NCI-H187 treated with DMSO at 0.1 percent for 48 hours (cell line): Measurements from ENCODE around the gene SPIN1.

Experiments used
- DNase-seq: peaks from one replicate; lab custom pipeline; 2025; lab: John Stamatoyannopoulos, UW

SPIN1 gene

DNA sequence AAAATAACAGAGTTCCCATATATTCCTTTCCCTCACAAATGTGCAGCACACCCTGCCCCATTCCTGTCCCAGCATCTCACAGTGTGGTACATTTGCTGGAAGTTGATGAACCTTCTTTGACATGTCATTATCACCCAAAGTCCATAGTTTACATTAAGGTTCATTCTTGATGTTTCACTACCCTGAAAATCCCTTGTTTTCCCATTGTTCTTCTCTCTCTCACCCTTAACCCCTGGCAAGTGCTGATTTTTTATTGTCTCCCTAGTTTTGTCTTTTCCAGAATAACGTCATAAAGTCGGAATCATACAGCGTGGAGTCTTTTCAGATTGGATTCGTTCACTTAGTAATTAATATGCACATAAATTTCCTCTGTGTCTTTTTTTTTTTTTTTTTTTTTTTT is 48.1 kb downstream of the SPIN1 start:
- no peak for DNase-seq

DNA sequence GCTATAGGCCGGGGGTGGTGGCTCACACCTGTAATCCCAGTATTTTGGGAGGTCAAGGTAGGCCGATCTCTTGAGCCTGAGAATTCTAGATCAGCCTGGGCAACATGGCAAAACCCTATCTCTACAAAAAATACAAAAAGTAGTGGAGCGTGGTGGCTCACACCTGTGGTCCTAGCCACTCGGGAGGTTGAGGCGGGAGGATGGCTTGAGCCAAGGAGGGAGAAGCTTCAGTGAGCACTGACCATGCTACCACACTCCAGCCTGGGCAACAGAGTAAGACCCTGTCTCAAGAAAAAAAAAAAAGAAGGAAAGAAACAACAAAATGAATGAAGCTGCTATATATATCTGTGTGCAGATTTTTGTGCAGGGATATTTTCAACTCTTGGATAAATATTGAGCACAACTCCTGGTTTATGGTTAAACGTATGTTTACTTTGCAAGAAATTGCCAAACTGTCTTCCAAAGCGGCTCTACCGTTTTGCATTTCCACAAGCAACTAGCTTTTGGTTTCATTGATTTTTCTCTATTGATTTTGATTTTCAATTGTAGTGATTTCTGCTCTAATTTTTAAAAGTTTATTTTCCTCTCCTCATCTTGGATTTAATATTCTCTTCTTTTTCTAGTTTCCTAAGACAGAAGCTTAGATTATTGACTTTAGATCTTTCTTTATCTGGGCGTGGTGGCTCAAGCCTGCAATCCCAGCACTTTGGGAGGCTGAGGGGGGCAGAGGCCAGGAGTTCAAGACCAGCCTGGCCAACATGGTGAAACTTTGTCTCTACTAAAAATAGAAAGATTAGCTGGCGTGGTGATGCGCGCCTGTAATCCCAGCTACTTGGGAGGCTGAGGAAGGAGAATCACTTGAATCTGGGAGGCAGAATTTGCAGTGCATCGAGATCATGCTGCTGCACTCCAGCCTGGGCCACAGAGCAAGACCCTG is 49.2 kb downstream of the SPIN1 start:
- DNase-seq, result no peak

DNA sequence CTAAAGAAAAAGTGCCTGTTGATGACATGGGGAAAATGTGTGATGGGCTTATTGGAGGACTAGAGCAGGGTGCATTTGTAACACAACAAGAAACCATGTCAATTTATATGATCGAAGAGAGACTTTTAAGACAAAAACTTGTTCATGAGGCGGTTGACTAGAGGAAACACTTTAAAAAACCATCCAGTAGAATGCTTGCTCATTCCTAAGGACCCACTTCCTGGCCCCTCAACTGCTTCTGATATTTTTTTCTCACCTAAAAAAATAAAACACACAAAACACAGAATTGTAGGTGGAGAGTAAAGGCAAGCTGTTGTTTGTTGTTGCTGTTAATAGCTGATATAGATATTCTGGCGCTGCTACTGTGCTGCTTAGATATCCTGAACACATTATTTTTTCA is 50.6 kb downstream of the SPIN1 start:
- DNase-seq, result no peak

DNA sequence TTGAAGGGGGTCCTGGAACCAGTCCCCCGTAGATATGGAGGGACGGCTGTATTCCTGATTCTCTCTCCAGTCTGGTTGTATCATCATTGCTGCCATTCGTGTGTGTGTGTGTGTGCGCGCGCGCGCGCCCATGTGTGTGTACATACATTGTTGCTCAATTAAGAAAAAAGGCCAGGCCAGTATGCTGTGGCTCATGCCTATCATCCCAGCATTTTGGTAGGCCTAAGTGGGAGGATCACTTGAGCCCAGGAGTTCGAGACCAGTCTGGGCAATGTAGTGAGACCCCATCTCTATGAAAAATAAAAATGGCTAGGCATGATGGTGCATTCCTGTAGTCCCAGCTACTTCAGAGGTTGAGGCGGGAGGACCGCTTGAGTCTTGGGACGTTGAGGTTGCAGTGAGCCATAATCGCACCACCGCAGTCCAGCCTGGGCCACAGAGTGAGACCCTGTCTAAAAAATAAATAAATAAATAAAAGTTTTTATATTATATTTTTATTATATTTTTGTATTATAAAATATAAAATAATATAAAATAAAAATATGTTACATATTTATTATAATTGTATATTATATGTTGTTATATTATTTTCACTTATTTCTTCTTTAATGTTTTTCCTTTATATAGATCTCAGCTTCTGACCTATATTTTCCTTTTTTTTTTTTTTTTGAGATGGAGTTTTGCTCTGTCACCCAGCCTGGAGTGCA is 53.2 kb downstream of the SPIN1 start:
- no peak for DNase-seq

DNA sequence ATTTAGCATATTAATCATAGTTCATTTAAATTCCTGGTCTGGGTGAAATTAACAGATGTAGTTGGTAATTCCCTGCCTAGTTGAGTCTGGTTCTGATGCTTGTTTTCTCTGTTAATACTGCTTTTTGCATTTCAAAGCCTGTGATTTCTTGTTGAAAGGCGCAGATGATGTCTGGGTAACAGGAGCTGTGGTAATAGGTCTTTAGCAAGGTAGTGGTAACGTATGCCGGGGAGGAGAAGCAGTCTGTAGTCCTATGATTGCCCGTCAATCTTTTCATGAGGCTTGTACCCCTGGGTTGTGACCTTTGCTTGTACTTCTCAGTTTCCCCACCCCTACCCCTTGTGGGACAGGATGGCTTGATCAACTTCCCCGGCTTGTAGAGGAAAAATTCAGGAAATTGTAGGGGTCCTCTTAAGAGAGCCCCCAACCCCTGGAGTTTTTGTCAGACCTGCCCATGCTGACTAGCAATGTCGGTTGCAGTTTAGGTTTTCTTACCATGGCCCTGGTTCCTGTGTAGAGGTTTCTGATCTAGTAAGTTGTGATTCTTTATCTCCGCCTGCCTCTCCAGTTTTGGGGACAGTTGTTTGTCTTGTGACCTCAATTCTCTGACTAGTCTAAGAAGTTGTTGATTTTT is 55.4 kb downstream of the SPIN1 start:
- no peak for DNase-seq

DNA sequence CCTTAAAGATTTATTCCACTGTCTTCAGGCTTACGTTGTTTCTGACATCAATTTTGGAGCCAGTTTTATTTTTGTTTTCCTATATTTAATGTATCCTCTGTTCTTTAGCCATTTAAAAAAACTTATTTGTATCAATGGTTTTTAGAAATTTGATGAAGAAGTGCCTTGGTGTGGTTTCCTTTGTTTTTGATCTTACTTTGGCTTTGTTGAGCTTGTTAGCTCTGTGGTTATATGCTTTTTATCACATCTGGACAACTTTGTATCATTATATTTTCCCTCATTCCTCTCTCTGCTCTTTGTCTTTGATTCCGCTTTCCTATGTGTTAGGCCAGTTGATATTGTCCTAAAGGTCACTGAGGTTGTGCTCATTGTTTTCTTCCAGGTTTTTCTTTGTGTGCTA is 58.5 kb downstream of the SPIN1 start:
- no peak for DNase-seq

DNA sequence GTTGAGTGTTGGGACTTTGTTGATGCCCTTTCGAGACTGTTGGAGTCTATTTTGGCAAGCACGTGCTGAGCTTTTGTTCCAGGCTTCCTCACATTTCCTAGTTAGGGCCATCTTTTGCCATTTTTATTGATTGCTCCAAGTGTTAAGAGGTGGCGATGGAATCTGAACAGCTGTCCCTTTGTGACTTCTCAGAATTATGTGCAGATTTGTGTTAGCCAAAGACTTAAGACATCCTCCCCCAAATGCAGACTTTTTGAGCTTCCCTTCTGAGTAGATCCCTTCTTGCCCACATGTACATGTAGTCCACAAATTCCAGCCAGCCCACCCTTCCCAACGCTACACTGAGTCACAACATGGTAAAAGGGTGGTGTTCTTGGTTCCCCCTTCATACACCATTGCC is 59.2 kb downstream of the SPIN1 start:
- no peak for DNase-seq

DNA sequence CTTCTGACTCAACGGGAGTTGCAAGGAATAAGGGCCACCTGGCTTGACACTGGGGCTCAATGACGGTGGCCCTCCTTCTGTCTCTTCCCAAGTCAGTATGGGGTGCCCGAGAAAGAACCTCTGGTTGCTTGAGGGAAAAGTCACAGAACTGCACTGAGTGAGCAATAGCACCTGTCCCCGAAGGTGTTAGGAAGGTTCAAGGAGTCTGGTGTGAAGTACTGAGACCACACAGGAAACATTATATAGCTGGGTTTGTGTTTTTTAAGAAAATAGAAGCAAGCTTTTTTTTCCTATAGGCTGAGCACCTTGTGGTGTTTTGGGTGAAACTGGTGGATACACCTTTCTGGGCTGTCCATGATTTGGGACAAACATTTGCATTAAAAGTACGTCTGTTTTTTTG is 62.9 kb downstream of the SPIN1 start:
- DNase-seq, result no peak

DNA sequence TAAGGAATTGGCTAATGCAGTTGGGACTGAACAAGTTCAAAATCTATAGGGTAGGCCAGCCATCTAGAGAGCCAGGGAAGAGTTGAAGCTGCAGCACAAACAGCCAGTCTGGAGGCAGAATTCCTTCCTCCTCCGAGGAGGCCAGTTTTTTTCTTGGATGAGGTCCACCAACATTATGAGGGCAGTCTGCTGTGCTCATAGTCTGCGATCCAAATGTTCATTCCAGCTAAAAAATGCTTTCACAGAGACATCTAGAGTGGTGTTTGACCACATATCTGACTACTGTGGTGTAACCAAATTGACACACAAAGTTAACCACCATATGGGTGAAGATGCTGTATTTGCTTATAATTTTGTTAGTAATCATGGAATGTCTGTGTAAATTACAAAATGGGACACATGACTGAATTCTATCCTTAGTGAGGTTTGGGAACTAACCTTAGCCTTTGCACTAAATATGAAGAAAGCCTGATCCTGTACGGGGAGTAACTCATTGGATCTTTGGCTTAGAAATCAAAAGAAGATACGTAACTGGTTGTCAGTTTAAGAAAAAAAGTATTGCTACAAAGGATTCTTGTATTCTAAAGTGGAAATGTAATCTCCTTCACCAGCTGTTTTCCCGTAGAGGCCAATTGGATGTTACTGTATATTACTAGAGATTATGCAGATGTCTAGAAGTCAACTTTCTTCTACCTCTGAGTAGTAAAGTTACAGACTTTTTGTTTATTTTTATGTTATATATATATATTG is 70.6 kb downstream of the SPIN1 start:
- DNase-seq, result no peak

DNA sequence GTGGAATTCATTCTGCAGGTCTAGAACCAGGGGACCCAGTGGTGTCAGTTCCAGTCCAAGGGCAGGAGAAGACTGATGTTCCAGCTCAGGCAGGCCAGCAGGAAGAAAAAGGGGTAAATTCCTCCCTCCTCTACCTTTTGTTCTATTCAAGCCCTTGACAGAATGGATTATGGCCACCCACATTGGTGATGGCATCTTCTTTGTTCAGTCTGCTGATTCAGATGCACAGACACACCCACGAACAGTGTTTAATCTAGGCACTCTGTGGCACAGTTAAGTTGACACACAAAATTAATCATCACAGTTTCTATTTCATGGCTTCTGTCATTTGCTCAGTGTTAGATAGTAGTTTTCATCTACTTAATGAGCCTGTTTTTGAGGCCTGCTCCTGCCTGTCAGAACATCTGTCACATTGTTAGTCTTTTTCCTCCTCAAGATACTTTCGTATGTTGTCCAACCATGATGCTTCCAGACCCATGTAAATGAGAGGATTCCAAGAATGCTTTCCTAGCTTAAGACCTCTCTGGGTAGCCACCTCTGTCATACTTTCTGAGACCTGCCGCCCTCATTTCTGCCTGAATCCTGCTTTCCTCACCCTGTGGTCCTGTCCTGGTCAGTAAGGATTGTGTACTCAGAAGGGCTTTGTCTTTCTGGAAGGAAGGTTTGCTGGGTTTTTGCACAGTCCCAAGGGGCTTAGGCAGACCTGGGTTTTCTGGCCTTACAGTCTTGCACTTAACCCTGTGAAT is 72.5 kb downstream of the SPIN1 start:
- DNase-seq, result no peak

DNA sequence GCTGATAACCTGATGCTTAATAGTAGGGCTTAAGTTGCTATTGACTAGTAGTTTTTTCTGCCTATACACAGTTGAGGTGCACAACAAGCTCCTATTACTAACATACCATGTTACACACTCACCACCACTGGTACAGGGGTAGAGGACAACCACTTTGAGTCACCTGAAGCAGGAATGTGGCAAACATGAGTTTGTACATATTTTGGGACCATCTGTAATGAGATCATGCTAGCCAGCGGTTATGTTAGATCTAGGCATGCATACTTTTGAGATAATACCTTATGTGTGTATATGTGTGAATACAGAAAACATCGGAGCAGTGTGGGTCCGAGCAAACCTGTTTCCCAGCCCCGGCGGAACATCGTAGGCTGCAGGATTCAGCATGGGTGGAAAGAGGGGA is 73.9 kb downstream of the SPIN1 start:
- DNase-seq, result no peak

DNA sequence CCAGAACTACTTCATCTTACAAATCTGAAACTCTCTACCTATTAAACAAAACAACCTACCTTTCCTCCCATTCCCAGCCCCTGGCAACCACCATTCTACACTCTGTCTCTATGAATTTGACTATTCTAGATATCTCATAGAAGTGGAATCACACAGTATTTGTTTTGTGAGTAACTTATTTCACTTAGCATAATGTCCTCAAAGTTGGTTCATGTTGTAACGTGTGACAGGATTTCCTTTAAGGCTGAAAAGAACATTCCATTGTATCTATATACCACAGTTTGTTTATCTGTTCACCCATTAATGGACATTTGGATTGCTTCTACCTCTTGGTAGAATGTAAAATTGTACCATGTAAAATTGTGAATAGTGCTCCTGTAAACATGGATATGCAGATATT is 76.6 kb downstream of the SPIN1 start:
- DNase-seq, result no peak

DNA sequence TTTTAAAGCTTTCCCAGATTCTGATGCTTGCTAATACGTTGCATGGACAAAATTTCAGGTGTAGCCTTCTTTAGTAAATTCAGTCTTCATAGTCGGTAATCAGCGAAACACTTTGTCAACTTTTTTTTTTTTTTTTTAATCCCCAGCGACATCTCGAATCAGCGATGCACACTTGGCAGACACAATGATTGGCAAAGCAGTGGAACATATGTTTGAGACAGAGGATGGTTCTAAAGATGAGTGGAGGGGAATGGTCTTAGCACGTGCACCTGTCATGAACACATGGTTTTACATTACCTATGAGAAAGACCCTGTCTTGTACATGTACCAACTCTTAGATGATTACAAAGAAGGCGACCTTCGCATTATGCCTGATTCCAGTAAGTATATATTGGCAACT is 80.0 kb downstream of the SPIN1 start:
- no peak for DNase-seq

DNA sequence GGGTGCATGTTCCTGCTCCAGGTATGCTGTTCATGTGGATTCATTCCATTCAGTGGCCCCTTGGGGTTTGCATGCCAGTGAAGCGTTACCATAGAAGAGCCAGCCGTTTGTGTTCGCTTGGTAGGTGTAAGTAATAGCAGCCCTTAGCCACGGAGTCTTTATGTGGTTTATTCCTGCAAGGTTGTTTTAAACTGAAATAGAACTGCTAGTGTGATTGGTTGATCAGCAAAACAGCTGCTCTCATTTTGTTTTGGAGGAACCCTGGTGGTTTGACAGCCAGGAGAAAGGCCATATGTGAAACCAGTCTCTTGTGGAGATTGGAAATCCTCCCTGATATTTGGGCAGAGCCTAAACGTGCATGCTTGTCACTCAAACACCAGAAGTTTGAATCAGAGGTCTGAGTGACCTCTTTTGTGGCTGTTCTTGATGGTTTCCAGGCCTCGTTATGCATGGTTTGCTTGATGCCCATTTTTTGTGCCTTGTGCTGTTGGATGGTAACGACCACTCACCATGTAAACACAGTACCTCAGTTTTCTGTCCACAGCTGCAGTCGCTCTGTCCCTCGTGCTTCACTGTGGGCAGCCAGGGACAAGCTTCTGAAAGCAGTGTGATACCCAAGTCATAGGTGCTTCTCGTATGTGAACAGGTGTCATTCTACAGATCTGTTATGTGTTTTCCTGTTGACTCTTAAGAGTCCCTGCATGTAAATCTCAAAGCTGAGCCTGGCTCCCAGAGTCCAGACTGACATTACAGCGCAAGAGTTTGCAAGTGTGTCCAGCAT is 88.4 kb downstream of the SPIN1 start:
- peak; percentile 77 for DNase-seq

DNA sequence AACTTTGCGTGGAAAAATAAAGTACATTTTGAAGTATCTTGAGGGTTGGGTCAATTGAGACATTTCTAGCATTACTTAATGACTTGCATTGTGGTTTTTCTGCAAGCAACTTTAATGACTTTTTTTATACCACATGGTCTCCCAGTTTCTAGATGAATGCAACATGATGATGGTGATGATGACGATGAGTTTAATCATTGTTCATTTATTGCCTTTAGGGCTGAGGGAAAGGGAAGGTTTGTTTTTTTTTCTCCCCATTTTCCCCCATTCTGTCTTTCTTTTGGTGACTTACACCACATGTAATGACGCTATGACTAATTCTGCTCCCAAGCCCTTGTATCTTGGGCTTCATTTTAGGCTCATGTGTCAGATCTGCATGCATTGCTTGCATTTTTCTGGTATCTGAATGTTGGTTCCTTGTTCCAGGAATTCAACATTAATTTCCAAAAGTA is 89.1 kb downstream of the SPIN1 start:
- DNase-seq, result no peak

DNA sequence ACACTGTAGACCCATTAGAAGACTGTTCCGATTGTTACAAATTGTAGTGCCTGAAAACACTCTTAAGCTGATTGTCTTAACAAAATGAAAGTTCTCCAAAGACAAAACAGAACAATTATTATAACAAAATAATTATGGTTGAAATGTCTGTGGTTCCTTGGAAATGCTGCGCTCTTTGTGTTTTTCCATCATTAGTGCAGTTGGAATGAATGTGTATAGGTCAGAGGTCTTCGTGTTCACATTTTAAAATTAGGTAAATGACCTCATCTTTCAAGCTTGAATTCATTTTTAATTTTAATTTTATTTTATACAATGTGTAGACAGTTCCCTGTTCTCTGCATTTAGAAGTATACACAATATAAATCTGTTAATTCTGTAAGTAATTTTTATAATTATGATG is 90.0 kb downstream of the SPIN1 start:
- no peak for DNase-seq

DNA sequence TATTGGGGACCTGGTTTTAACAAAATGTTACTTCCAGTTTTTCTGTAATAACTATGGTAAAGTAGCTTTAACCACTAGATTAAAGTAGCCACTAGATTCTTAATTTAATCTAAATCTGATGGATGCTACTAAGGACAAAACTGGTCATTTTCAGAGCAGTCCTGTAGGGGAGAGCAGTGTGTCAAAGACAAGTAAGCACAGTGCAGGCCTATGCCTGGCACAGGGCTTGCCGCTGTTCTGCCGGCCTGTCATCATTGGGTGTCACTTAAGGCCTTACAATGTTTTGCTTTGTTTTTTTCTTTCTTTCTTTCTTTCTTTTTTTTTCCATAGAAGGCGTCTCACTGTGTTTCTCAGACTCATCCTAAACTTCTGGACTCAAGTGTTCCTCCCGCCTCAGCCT is 93.7 kb downstream of the SPIN1 start:
- DNase-seq, result no peak

DNA sequence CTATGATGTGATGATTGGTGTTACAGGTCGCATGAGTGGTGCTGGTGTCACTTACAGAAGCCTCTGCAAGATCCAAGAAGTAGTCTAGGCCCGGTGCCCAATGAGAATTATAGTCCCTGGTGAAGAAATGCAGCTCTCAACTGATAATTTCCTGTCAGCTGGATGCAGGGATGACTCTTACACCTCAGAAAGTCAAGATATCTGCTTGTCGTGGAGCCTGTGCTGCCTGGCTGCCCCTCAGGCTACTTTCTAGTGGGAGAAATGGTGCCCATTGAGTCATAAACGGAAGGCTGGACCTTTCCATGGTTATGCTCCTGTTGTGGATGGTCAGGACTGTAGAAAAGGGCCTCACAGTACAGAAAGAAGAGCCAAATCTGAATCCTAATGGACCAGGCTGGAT is 99.9 kb downstream of the SPIN1 start:
- no peak for DNase-seq

DNA sequence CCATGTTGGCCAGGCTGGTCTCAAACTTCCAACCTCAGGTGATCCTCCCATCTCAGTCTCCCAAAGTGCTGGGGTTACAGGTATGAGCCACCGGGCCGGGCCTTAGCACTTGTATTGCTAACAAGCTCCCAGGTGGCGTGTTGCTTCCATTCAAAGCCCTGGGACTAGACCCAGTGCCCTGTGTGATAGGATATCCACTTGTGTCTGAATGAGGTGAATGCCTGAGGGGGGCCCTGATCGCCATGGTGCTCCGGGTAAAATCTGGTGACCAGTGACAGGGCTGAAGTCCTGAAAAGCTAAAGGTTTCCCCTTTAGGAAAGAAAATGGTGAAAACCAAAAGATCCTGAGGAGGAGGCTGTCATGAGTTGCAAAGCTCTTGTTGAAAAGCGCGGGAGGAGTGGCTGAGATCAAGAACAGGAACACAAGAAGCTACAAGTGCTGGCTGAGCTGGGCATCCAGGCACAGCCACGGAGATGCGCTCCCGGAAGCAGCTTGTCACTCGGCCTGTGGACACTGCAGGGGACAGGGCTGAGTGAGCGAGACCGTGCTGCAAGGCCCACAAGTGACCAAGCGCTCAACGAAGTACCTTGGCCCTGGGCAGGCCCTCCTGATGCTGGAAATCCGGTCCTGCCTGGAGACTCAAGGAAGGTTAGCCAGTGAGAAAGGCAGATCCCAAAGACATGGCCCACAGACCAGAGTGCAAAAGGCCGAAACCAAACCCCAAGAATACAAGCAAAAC is 106.9 kb downstream of the SPIN1 start:
- DNase-seq, result no peak

DNA sequence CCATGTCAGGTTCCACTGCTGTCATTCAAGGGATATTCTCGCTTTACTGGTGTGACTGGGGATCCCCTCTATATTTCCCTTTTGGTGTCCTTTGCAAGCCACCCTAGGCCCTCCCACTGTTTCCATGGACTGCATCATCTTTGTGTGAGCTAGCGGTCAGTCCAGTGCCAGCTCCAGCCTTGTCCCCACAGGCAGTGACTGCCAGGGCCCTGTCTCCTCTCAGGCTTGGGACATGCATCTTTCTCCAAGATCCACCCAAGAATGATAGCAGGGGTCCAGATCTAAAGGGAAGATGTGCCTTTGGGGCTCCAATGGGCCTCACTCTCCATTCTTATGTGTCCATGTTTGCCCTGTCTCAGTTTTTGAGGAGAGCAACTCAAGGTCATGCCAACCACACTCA is 109.0 kb downstream of the SPIN1 start:
- DNase-seq, result no peak
